Left renal cortex interstitium (tissue), 4 donors: ENCODE results near the gene TTLL11. TPM values are rescaled to one million over a fixed set of nuclear protein-coding genes. Genes with fewer than 3 reads are reported as not detected.

Experiments used
- DNase-seq, 4 donors: peaks; one replicate each; pipeline ENCODE4 v3.0.0-alpha.2; 2013; ENCODE audit warnings: low read depth in 4 of 4, low spot score in 2 of 4, missing footprints in 1 of 4
- polyA plus RNA-seq, 4 donors: library from polyadenylated mRNA; unstranded; fragments of 120-200 nt; gene quantifications; one replicate each; pipeline ENCODE4 v1.2.1, GENCODE V29; 2013; ENCODE audit not compliant: insufficient read length in 4 of 4

The TTLL11 gene
- polyA plus RNA-seq, 4 donors: 6.4 to 7.8 (median 7.0) TPM

DNA sequence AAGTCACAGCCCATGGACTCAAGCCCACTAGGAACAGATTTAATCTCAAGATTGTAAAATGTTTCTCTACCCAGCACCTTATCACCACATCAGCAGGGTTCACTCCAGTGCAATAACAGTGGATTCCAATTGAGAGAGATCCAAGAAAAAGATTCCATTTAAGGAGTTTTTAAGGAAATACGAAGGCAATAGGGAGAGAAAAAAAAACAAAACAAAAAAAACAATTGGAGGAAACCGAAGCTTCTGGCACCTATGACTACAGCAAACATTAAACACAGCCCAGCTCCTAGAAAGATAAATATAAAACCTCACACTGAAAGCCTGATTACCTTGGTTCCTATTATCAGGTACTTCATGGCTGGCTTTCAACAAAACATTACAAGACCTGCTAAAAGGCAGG, 249.0 kb downstream of the TTLL11 start:
- DNase-seq: no peak

DNA sequence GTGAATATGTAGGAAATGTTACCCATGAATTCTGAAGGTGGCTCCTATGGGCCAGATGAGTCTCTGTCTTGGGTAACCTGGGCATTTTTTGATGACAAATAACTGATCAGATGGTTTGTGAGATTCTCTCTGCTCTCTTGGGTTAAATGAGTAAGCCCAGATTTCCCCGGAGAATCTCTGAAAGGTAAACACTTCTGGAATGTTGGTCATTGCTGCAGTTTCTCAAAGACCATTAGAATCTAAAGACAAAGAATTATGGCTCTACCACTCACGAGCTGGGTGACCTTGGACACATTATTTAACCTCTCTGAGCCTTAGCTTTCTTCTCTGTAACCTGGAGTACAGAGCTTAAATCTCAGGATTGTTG, 250.5 kb downstream of the TTLL11 start:
- no peak for DNase-seq

DNA sequence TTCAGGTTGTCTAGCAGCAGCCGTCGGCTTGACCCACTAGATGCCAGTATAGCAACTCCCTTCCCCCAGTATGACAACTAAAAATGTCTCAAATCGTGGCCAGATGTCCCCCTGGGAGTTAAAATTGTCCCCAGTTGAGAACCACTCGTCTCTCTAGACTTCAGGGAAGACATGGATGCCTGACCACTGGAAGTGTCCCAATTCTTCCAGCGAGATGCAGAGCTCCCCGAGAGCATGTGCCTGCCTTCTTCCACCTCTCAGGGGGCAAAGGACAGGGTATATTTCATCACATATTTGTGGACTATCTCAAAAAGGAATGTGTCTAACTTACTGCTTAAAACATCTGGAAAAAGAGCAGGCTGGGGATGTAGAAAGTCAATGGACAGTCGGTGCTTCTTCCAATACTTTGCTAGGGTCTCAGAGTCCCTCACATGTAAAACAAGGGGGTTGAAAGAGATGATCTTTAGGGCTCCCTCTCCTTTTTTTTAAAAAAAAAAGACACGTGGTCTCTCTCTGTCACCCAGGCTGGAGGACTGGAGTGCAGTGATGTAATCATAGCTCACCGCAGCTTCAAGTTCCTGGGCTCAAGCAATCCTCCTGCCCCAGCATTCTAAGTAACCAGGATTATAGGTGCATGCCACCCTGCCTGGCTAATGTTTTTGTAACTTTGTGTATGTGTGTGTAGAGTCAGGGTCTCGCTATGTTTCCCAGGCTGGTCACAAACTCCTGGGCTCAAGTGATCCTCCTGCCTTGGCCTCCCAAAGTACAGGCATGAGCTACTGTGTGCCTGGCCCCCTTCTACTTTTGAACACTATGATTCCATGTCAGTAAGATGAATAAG, 251.1 kb downstream of the TTLL11 start:
- no peak for DNase-seq

- no peak for DNase-seq
Measured at GRCh38 chr9:121840838-121841760, 252.0 kb downstream of the TTLL11 start.

- DNase-seq: no peak
Measured at GRCh38 chr9:121839726-121840500, 253.2 kb downstream of the TTLL11 start.

DNA sequence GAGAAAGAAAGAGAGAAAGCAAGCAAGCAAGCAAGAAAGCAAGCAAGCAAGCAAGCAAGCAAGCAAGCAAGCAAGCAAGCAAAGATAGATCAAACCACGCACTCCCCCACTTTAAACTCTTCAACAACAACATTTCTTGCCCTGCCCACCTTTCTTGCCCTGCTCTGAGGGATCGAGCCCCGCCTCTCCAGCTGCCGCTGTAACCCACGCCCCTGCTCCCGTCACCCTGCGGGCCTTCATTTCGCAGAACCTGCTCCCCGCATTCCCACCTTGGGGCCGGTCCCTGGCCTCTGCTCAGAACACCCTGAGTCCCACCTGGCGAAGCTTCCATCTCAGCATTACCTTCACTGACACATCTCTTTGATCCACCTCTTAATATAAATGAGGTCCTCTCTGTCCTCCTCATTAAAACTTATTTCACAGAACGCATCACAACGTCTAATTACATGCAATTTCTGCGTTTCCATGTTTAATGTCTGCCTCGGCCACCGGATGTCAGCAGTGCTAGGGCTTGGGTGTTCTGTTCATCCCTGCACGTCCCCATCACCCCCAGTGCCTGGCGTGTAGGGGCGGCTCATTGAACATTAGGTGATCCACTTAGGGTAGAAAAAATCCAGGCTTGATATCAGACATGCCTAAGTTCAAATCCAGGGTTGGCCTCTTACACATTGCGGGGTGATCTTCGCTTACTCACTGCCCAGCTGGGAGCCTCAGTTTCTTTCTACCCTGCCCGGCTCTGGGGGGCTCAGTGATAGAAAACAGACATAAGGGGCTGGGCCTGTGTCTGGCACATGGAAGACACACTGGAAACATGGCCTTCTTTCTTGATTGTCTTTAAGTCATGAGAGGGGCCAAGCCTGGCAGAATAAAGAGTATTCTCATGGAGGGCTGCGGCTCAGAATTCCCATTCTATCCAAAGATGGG, 254.1 kb downstream of the TTLL11 start:
- DNase-seq: no peak

DNA sequence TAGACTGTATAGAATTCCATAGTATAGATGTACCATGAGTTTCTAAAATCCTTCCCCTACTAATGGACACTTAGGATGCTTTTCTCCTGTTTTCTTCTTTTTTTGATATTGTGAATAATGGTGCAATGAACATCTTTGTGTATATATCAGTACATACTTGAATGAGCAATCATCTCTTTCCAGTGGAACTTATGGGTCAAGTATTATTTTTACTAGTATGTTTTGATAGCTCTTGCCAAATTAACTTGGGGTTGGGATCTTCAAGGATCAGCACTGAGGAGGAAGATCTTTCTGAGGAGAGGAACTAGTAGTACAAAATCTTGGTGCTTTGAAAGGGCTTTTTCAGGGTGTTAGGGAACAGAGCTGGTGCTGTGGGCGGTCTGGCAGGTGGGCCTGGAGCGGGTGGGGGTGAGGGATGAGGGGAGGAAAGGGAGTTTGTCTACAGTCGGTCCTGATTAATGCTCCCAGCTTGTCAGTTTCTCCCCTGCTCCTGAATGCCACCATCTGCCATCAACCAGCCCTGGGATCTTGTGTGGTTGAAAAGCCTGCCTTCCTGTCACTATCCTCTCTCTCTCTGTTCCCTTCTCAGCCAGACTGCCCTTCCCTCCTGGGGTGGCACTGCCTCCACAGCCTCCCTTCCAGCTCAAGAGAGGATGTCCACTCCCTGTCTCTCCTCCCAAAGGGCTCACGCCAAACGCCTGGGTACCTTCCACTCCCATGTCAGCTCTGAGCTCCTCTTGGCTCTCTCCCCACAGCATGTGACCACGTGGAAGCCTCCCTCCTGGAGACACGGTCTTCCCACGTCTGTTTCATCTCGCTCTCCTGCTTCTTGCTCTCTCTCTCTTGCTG, 255.8 kb downstream of the TTLL11 start:
- no peak for DNase-seq

DNA sequence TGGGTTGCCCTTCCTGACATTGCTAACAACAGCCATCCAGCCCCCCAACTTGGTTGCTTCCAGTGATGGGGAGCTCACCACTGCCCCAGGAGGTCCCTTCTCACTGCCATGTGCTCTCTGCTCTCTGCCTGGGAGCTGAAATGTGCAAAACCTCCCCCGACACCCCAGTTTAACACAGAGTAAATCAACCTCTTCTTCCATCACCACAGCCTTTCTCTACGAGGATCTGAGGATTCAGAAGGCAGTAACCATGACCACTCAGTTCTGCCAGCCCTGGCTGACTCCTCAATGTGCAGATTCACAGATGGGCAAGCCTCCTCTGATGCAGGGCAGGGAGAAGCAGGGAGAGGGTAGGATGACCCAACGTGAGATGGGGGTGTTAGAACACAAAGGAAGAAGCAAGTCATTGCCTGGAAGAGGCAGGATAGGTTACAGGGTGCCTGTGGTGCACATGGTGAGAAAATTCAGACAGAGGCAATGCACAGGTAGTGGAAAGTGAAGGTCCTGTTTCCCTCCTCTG, 256.7 kb downstream of the TTLL11 start:
- DNase-seq: no peak

DNA sequence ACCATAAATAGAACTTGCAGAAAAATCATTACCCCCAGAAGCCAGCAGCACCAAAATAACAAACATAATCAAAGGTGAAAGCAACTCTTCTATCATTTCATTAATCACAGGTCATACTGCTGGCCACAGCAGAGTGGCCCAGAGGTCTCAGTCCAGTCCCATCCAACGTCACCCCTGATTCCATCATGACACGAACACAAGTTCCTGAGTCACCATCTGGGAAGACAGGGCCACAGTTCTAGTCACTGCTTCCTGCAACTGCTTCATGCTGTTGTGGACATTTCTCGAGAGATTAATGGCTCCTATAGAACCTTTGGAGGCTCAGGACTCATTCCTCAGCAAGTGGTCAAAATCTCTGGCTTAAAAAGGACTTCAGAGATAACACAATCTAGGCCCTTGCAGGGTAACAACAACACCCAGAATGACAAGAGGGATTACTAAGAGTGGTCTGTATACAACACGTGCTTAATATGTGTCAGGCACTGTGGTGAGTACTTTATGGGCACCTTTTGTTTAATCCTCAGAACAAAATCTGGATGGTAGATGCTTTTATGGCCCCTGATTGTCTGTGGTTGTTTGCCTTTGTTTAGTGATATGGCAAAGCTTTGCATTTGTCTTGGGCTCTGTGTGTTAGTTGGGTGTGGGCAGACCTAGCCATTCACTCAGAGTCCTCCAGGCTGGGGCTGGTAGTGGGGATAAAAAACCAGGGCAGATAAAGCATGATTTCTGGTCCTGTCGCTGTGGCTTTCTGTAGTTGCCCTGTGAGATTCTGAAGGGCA, 257.3 kb downstream of the TTLL11 start:
- no peak for DNase-seq

DNA sequence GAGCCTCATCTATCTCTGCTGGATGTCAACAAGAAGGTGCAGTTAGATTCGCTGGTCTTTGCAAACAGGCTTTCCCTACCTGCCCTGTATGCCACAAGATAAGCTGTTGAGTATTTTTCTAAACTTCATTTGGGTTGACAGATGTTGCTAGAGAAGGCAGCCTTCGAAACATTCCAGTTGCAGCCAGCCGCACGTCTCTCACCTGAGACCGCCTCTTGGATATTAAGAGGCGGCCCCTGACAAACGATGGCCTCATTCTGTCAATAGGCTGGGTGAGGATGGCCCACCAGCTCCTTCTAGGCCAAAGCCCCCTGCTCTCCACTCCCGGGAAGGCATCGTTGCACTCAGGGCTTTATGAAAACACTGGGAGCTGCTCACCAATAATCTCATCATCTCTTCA, 260.0 kb downstream of the TTLL11 start:
- DNase-seq: no peak

- no peak for DNase-seq
Measured at GRCh38 chr9:121831869-121832268, 261.2 kb downstream of the TTLL11 start.

DNA sequence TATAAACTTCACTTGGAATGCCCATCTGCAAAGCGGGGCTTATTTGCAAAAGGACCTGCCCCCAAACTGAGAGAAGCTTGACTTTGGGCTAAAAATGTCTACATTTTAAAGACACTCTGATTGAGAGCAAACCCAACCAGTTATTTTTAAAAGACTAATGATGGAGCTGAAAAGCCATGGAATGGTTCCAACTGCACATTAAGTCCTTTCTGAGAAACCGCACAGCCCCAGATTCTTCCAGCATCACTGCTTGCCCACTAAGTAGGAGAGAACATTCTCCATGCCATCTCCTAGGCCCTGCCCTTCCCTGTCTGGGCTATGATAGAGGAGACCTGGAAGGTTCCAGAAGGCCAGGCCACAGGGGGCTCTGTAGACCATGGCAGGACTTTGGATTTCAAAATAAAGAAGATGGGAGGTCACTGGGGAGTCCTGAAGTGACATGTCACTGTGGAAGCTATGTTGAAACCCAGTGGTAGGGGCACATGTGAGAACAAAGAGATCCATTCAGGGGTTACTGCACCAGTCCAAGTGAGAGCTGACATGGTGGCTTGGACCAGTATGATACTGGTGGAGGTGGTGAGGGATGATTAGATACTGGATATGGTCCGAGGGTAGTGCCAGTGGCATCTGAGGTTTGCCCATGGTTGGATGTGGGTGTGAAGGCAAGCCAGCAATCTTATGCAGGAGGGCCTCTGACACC, 262.5 kb downstream of the TTLL11 start:
- no peak for DNase-seq

- no peak for DNase-seq
Measured at GRCh38 chr9:121827251-121827967, 265.7 kb downstream of the TTLL11 start.

DNA sequence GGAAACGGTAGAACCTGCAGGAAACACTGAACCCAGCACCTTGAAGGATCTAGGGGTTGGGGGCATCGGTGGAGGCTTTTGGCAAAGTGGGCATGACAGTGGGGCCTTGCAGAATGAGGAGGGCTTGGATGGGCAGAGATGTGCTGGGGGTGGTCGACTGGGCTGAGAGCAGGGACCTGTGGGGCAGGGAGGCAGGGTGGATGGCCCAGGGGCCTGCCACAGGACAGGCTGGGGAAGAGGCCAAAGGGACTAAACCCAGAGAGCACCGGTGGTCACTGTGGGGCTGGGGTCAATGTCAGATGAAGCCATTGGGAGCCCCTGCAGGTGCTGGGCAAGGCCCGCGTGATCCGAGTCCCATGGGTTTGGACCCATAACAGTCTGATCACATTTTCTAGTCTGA, 266.4 kb downstream of the TTLL11 start:
- no peak for DNase-seq

DNA sequence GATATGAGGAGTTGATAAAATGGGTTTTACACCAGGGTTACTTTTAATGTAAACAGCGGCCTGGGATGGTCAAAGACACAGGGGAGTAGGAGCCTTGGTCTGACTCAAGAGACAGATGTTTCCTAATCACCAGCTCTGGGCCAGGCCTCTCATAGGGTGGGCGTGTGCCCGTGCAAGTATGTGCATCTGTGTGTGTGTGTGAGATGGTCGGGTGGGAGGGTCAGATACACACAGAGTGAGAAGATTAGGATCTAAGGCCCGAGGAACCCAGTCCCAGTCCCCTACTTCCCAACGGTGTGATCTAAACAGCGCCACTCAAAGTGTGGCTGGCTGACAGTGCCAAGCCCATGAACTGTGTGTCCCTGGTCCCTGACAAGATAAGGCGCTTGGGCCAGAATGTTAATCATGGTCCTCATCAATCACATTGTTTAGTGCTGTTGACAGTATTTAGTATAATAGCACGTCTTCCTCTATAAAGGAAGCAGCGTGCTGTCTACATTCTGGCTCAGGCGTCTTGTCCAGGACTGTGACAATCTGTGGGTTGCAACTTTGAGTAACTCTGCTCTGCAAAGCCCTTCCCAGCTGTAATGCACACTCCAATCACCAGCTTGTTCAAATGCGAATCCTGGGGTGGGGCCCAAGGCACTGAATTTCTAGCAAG, 267.9 kb downstream of the TTLL11 start:
- DNase-seq: no peak

DNA sequence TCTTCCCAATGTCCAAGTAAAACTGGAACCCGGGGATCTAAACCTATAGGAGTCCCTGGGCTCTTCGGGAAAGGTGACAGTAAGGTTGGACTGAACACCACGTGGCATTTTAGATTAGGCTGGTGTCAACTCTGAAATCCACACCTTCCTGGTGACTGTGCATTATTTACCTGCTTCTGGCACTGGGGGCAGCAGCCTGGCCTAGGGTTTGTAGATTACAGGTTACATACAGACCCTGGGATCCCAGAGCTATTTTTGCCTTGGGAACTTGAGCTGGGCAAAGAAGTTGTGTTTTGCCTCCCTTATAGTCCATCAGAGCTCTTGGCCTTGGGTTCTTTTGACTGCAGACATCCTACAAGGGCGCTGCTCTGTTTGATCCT, 268.5 kb downstream of the TTLL11 start:
- no peak for DNase-seq
